SK-N-SH treated with all-trans-retinoic acid at 6 μM for 48 hours (cell line): ENCODE measurements around the gene GPR85.

ENCODE experiments used
- ARNTL ChIP-seq: fragments of 450-650 bp; formaldehyde crosslinking; IDR thresholded peaks from 2 replicates; pipeline ENCODE4 v1.5.0; 2020; ENCODE audit warnings: low read depth, mild to moderate bottlenecking, moderate library complexity, borderline replicate concordance
- ISL1 ChIP-seq: fragments of 250-450 bp; sonication (Bioruptor Pico); IDR thresholded peaks from 2 replicates; pipeline ENCODE4 v2.1.2; 2022; ENCODE audit warnings: mild to moderate bottlenecking, moderate library complexity
- ZC3H10 ChIP-seq: fragments of 250-450 bp; sonication (Bioruptor Pico); IDR thresholded peaks from 2 replicates; pipeline ENCODE4 v1.5.1; 2021; ENCODE audit warnings: mild to moderate bottlenecking, moderate library complexity
- ZFP3 ChIP-seq: fragments of 250-450 bp; sonication (Bioruptor Pico); IDR thresholded peaks from 2 replicates; pipeline ENCODE4 v1.5.0; 2020; ENCODE audit warnings: mild to moderate bottlenecking, moderate library complexity
- ZNF565 ChIP-seq: fragments of 450-650 bp; formaldehyde crosslinking; conservative IDR thresholded peaks from 2 replicates; pipeline ENCODE4 v1.5.0; 2020; ENCODE audit warnings: low read depth, mild to moderate bottlenecking, moderate library complexity
- ZNF8 ChIP-seq: fragments of 450-650 bp; formaldehyde crosslinking; IDR thresholded peaks from 2 replicates; pipeline ENCODE4 v1.5.0; 2020; ENCODE audit warnings: mild to moderate bottlenecking, moderate library complexity
- TF ChIP-seq, protein P1 (sequence below): fragments of 250-450 bp; sonication (Bioruptor Pico); IDR thresholded peaks from 2 replicates; pipeline ENCODE4 v1.8.0; 2020; ENCODE audit warnings: mild to moderate bottlenecking, moderate library complexity, borderline replicate concordance
- TF ChIP-seq, protein P2 (sequence below): fragments of 250-450 bp; sonication (Bioruptor Pico); IDR thresholded peaks from 2 replicates; pipeline ENCODE4 v1.5.1; 2021; ENCODE audit warnings: mild to moderate bottlenecking, moderate library complexity

DNA sequence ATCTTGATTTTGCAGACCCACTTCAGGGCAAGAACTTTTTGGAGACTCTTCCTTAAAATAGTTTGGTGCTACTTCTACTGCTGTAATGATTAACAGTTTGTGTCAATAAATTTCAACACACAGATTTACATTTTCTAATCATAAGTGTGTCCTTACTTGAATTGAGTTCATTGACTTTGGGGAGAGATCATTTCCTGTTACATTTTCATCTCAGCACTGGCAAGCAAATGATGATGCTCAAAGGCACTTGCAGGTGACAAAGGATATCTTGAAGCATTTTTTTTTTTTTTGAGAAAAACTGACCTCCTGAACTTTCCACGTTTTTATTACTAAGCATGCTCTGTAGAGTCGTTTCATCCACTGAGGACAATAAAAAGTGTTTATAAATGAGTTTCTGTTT is 52.7 kb downstream of the GPR85 start:
- TF ChIP-seq ISL1 (CRISPR knock-in tag) (no peak), ZC3H10 (CRISPR knock-in tag) (no peak), ZNF8 (CRISPR knock-in tag) (no peak), ZFP3 (CRISPR knock-in tag) (no peak), ZNF565 (CRISPR knock-in tag) (no peak), ARNTL (no peak)
- TF ChIP-seq, protein P1, sequence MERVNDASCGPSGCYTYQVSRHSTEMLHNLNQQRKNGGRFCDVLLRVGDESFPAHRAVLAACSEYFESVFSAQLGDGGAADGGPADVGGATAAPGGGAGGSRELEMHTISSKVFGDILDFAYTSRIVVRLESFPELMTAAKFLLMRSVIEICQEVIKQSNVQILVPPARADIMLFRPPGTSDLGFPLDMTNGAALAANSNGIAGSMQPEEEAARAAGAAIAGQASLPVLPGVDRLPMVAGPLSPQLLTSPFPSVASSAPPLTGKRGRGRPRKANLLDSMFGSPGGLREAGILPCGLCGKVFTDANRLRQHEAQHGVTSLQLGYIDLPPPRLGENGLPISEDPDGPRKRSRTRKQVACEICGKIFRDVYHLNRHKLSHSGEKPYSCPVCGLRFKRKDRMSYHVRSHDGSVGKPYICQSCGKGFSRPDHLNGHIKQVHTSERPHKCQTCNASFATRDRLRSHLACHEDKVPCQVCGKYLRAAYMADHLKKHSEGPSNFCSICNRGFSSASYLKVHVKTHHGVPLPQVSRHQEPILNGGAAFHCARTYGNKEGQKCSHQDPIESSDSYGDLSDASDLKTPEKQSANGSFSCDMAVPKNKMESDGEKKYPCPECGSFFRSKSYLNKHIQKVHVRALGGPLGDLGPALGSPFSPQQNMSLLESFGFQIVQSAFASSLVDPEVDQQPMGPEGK (CRISPR knock-in tag), result no peak
- TF ChIP-seq, protein P2, sequence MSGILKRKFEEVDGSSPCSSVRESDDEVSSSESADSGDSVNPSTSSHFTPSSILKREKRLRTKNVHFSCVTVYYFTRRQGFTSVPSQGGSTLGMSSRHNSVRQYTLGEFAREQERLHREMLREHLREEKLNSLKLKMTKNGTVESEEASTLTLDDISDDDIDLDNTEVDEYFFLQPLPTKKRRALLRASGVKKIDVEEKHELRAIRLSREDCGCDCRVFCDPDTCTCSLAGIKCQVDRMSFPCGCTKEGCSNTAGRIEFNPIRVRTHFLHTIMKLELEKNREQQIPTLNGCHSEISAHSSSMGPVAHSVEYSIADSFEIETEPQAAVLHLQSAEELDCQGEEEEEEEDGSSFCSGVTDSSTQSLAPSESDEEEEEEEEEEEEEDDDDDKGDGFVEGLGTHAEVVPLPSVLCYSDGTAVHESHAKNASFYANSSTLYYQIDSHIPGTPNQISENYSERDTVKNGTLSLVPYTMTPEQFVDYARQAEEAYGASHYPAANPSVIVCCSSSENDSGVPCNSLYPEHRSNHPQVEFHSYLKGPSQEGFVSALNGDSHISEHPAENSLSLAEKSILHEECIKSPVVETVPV (CRISPR knock-in tag), result no peak
